DOHH2 (cell line): ENCODE measurements around the gene ZSCAN4.

Experiments used
- CTCF ChIP-seq: fragments of 200-600 bp; sonication (generic); IDR thresholded peaks from one replicate; pipeline ENCODE4 v1.5.1; 2014; ENCODE audit warnings: antibody characterized with exemption, mild to moderate bottlenecking, low read depth, low read length; ENCODE audit not compliant: poor library complexity, severe bottlenecking
- EZH2phosphoT487 ChIP-seq: fragments of 200-600 bp; sonication (generic); IDR thresholded peaks from 2 replicates; pipeline ENCODE4 v1.6.1; 2017; ENCODE audit warnings: borderline replicate concordance, mild to moderate bottlenecking, antibody characterized with exemption, low read length, moderate library complexity, mixed read lengths

- TF ChIP-seq CTCF: no peak
- TF ChIP-seq EZH2phosphoT487: no peak
Measured at GRCh38 chr19:57667228-57667627, 1.5 kb upstream of the ZSCAN4 start.
